ENCODE measurements around the gene MAP7D1.
A peak's percentile ranks its signal among the peaks of the same experiment; 100 is the strongest.
"Not testable (repeated sequence)": the region's sequence is repeated elsewhere in the genome, so short reads cannot be mapped to it uniquely, and the experiment has no call there.

The MAP7D1 gene

GRCh38 chr1:36172017-36172747, 16.2 kb downstream of the MAP7D1 start:
- DNase-seq, result no peak

- no peak for DNase-seq
Measured at GRCh38 chr1:36172983-36173382, 17.0 kb downstream of the MAP7D1 start.

GRCh38 chr1:36174713-36175112, 18.8 kb downstream of the MAP7D1 start:
- DNase-seq, result no peak

- DNase-seq, result peak; percentile 54
Measured at GRCh38 chr1:36175137-36176095, 19.5 kb downstream of the MAP7D1 start.

GRCh38 chr1:36176106-36176949, 20.4 kb downstream of the MAP7D1 start:
- DNase-seq, result peak; percentile 47

GRCh38 chr1:36177589-36178431, 21.9 kb downstream of the MAP7D1 start:
- no peak for DNase-seq

GRCh38 chr1:36178471-36179219, 22.7 kb downstream of the MAP7D1 start:
- no peak for DNase-seq

DNA sequence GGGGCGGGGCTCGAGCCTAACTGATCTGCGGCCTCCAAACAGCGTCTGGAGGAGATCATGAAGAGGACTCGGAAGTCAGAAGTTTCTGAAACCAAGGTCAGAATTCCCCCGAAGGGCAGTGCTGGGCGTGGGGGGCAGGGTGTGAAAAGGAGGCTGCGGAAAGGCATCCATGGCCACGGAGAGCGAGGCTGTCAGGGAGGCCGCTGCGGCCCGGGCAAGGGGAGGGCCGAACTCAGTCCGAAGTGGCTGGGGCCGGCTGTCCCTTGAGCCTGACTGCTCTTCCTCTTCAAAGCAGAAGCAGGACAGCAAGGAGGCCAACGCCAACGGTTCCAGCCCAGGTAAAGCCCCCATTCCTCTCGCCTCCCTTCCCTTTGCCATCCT, 23.2 kb downstream of the MAP7D1 start:
- DNase-seq, result no peak

GRCh38 chr1:36182734-36183133, 26.8 kb downstream of the MAP7D1 start:
- DNase-seq, result no peak

DNA sequence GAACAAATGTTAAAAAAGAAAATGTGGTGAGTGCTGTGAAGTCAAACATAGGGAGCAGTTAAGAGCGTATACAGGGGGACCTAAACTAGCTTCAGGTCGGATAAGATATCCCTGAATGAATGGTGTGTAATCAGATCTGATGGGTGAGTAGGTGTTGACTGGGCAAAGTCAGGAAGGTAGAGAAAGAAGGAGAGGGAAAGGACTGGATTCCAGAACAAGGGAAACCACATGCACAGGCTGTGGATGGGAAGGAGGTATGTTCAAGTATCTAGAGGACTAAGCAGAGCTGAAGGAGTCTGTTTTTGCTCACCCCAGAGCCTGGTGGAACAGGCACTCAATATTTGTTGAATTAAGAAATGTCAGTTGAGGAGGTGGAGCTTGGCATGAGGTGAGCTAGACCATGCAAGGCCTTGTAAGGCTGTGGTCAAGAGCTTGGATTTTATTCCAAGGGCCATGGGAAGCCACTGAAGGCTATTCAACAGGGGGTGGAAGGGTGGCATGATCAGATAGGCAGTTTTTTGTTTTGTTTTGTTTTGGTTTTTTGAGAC, 27.4 kb downstream of the MAP7D1 start:
- DNase-seq, result no peak

DNA sequence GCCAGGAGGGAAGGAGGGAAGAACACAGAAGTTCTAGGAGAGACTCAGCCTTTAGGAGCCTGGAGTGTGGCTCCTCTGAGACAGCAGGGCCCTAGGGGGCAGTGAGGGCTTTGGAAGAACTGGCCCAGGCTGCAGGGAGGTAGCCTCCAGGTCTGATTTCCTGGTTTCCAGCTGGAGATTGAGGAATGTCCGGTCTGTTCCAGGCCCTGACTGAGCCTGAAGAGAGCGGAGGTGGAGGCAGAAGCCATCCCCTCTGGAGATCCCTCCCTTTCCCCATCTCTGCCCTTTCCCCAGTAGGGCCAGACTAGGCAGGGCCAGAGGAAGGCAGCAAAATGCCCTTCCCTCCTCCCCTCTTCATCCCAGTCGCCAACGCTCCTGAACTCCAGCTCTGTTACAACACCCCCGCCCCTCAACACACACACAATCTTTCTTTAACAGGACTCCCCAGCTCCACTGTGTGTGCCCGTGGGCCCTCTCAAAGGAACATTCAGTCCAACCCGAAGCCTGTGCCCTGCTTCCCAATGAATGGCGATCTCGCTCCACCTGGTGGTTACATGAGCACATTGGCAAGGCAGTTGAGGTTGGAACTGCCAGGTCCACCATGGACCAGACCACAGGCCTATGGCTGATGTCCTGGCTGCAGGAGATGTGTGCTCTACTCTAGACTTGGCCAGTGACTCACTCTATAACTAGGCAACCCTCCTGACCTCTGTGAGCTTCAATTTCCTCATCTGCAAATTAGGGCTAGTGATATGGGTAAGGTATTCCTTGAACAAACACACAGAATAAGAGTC, 32.0 kb downstream of the MAP7D1 start:
- peak; percentile 93 for DNase-seq

DNA sequence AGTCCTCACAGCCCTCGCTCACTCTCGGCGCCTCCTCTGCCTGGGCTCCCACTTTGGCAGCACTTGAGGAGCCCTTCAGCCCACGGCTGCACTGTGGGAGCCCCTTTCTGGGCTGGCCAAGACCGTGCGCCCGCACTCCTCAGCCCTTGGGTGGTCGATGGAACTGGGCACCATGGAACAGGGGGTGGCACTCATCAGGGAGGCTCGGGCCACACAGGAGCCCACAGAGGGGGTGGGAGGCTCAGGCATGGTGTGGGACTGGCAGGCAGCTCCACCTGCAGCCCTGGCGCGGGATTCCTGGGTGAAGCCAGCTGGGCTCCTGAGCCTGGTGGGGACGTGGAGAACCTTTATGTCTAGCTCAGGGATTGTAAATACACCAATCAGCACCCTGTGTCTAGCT, 40.8 kb downstream of the MAP7D1 start:
- not testable (repeated sequence) for DNase-seq

- no peak for DNase-seq
Measured at GRCh38 chr1:36198641-36199040, 42.7 kb downstream of the MAP7D1 start.

- DNase-seq, result no peak
Measured at GRCh38 chr1:36199934-36200741, 44.2 kb downstream of the MAP7D1 start.

DNA sequence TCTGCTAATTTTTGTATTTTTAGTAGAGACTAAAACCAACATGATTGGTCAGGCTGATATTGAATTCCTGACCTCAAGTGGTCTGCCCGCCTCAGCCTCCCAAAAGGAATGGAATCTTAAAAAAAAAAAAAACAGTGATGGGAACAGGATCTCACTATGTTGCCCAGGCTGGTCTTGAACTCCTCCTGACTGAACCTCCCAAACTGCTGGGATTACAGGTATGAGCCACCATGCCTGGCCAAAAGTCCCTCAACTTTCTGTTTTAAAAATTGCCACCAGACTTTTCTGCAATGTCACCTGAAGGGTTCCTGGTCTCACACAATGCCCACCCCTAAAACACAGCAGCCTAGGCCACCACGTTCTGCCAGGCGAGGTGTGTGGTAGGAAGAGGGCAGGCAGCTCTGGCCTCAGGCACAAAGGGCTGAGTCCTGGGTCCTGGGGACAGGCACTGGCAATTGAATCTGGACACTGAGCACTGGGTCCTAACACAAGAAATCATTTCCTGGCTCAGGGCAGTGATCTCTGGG, 47.1 kb downstream of the MAP7D1 start:
- no peak for DNase-seq

DNA sequence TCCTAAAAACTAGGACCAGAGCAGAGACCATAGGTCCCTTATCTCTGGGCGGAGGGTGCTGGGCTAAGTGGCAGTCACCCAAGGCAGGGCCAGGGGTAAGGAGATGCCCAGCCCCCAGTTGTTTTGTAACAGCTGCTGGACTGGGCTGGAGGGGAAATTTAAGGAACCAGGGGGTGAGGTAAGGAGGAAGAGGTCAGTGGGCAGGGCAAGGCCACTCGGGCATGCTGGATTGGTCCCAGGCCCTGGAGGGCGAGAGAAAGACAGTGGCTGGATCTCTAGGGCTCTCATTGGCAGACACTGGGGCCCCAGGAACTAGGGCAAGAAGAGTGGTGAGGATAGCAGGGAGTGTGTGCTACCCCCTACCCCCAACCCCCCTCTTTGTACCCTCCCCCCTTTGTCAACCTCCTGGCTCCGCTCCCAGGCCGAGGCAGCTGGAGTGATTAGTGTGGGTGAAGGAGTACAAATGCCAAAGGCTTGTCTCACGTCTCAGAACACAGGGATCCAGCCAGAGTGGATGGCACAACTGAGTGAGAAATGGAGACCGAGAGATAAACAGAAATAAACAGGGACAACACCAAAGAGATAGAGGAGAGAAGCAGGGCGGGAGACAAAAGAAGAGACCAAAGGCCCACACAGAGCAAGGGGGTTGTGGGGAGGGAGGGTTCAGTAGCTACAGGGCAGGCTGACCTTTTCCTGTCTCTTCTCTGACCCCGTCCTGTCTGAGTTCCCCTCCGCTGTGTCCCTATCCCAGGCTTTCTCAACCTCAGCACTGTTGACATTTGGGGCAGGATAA, 47.8 kb downstream of the MAP7D1 start:
- DNase-seq, result peak; percentile 81

DNA sequence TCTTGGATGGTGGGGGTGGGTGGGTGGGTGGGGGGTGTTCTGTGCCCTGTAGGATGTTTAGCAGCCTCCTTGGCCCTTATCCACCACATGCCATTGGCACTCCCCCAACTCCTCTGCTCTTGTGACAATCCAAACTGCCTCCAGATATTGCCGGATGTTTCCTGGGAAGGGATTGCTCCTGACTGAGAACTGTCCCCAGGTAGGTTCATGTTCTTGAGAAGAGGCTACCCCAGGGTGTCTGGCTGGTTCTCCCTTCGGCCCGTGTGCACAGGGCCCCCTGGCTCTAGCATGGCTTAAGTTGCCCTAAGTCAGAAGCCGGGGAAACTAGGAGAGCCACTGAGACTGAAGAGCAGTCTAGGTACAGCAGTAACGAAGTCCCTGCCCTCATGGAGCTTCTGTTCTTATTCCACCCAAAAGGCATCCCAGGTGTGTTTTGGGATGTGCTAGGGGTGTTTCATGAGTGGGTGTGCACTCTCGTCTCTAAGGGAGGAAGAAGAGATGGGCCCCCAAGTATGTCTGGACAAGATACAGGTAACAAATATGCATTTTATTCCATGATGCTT, 48.5 kb downstream of the MAP7D1 start:
- DNase-seq, result no peak
